GM23248 (cell line): Measurements from ENCODE around the gene ERP27. TPM values are rescaled to one million over a fixed set of nuclear protein-coding genes. Genes with fewer than 3 reads are reported as not detected.

Source experiments
- DNase-seq: peaks from one replicate; pipeline ENCODE4 v3.0.0-alpha.2; 2015
- H2AFZ ChIP-seq: fragments of 200-600 bp; sonication (generic); 2 replicates; pipeline ENCODE4 v1.6.1; 2016; ENCODE audit warnings: antibody characterized with exemption
- H3F3A ChIP-seq: fragments of 200-600 bp; sonication (generic); 2 replicates; pipeline ENCODE4 v1.6.1; 2016; ENCODE audit warnings: mild to moderate bottlenecking, antibody characterized with exemption, mixed run types; ENCODE audit not compliant: insufficient read depth
- H3K27ac ChIP-seq: fragments of 200-600 bp; sonication (generic); 2 replicates; pipeline ENCODE4 v1.5.1; 2016; ENCODE audit warnings: mild to moderate bottlenecking
- H3K27me3 ChIP-seq: fragments of 200-600 bp; sonication (generic); replicated peaks from 2 replicates; pipeline ENCODE4 v1.6.1; 2016; ENCODE audit warnings: mild to moderate bottlenecking; ENCODE audit not compliant: insufficient read depth
- H3K36me3 ChIP-seq: fragments of 200-600 bp; sonication (generic); 2 replicates; pipeline ENCODE4 v1.6.1; 2016; ENCODE audit warnings: low read depth, mild to moderate bottlenecking
- H3K4me1 ChIP-seq: fragments of 200-600 bp; sonication (generic); 2 replicates; pipeline ENCODE4 v1.6.1; 2016; ENCODE audit warnings: mild to moderate bottlenecking; ENCODE audit not compliant: insufficient read depth
- H3K4me2 ChIP-seq: fragments of 200-600 bp; sonication (generic); one replicate; pipeline ENCODE4 v1.6.1; 2016; ENCODE audit warnings: mild to moderate bottlenecking; ENCODE audit not compliant: unreplicated experiment
- H3K4me3 ChIP-seq: fragments of 200-600 bp; sonication (generic); 2 replicates; pipeline ENCODE4 v1.5.1; 2016; ENCODE audit warnings: mild to moderate bottlenecking
- H3K79me2 ChIP-seq: fragments of 200-600 bp; sonication (generic); 2 replicates; pipeline ENCODE4 v1.6.1; 2016; ENCODE audit warnings: mild to moderate bottlenecking; ENCODE audit not compliant: insufficient read depth
- H3K9ac ChIP-seq: fragments of 200-600 bp; sonication (generic); 2 replicates; pipeline ENCODE4 v1.6.1; 2016; ENCODE audit warnings: mild to moderate bottlenecking
- H3K9me2 ChIP-seq: fragments of 200-600 bp; sonication (generic); 2 replicates; pipeline ENCODE4 v1.6.1; 2016; ENCODE audit warnings: mixed run types, mild to moderate bottlenecking, moderate library complexity; ENCODE audit not compliant: insufficient read depth
- H3K9me3 ChIP-seq: fragments of 200-600 bp; sonication (generic); one replicate; pipeline ENCODE4 v1.6.1; 2017; ENCODE audit warnings: low read depth
- H4K20me1 ChIP-seq: fragments of 200-600 bp; sonication (generic); 2 replicates; pipeline ENCODE4 v1.6.0; 2016; ENCODE audit not compliant: insufficient read depth
- EZH2 ChIP-seq: fragments of 200-600 bp; sonication (generic); IDR thresholded peaks from 2 replicates; pipeline ENCODE4 v1.6.1; 2018; ENCODE audit warnings: antibody characterized with exemption, mild to moderate bottlenecking; ENCODE audit not compliant: insufficient read depth, poor library complexity, severe bottlenecking
- EZH2phosphoT487 ChIP-seq: fragments of 200-600 bp; sonication (generic); IDR thresholded peaks from 2 replicates; pipeline ENCODE4 v1.6.1; 2018; ENCODE audit warnings: antibody characterized with exemption, moderate library complexity, mild to moderate bottlenecking, low read depth; ENCODE audit not compliant: insufficient read depth
- WGBS, 2 experiments: methylation state at CpG; one replicate each; pipeline ENCODE4 v1.1.6; 2015 to 2017; ENCODE audit warnings: low lambda C conversion rate in 2 of 2, low coverage in 1 of 2; ENCODE audit errors: missing lambda C conversion rate in 2 of 2; 5-methylcytosine and 5-hydroxymethylcytosine counted together
- in situ Hi-C: fragments of 300-500 bp; cut with MboI; formaldehyde crosslinking; loops from 2 replicates; pipeline ENCODE4 v1.15.0; 2020
- polyA plus RNA-seq: library from polyadenylated mRNA; unstranded; fragments of >200 nt; fragmentation: Nextera tagmentation; extraction: Ambion mirVana; gene quantifications from 2 replicates; pipeline ENCODE4 v1.2.1, GENCODE V29; 2016
- total RNA-seq: library from RNA; depleted of rRNA; stranded (reverse); fragments of >200 nt; shearing (Covaris generic); gene quantifications from 2 replicates; pipeline ENCODE4 v1.2.3, GENCODE V29; 2014

Gene ERP27
- total and polyA plus RNA-seq, 2 experiments from 2014 or later, result not detected

- Histone ChIP-seq H3F3A (no peaks in the 10 kb centered on the region), H3K79me2 (no peaks in the 10 kb centered on the region), H3K9me2 (no peaks in the 10 kb centered on the region), H4K20me1 (no peaks in the 10 kb centered on the region), H3K36me3 (no peaks in the 10 kb centered on the region), H3K27ac (no peak overlapping the region), H3K4me1 (no peaks in the 10 kb centered on the region), H2AFZ (no peak overlapping the region), H3K9me3 (no peaks in the 10 kb centered on the region), H3K4me2 (no peak overlapping the region), H3K9ac (no peak overlapping the region), H3K4me3 (no peak overlapping the region), H3K27me3 (no peaks in the 10 kb centered on the region)
- no peak for TF ChIP-seq EZH2phosphoT487
- TF ChIP-seq EZH2, result no peak
- 88 to 96% methylated on average over 2 of the region's 2 CpGs for WGBS, 2 experiments
- in situ Hi-C loops, result no loop called here
- no peak for DNase-seq
Observed at GRCh38 chr12:14941369-14941768, 3.0 kb upstream of the ERP27 start.

- Histone ChIP-seq H3K27ac (no peak overlapping the region), H4K20me1 (no peaks in the 10 kb centered on the region), H3K4me2 (no peak overlapping the region), H3K36me3 (no peaks in the 10 kb centered on the region), H2AFZ (no peak overlapping the region), H3K9me2 (no peaks in the 10 kb centered on the region), H3K79me2 (no peaks in the 10 kb centered on the region), H3K9me3 (no peaks in the 10 kb centered on the region), H3F3A (no peaks in the 10 kb centered on the region), H3K4me1 (no peaks in the 10 kb centered on the region), H3K27me3 (no peaks in the 10 kb centered on the region), H3K4me3 (no peak overlapping the region), H3K9ac (no peak overlapping the region)
- TF ChIP-seq EZH2, result no peak
- TF ChIP-seq EZH2phosphoT487, result no peak
- no peak for DNase-seq
- WGBS, 2 experiments, result 5 to 19% methylated on average over 1 of the region's 1 CpG
- in situ Hi-C loops, result no loop called here
Observed at GRCh38 chr12:14937689-14938088, 648 bp downstream of the ERP27 start.

- TF ChIP-seq EZH2, result no peak
- no peak for TF ChIP-seq EZH2phosphoT487
- Histone ChIP-seq H4K20me1 (no peaks in the 10 kb centered on the region), H3K4me2 (no peak overlapping the region), H3K9ac (no peak overlapping the region), H2AFZ (no peak overlapping the region), H3K9me2 (no peaks in the 10 kb centered on the region), H3K4me3 (no peak overlapping the region), H3K9me3 (no peaks in the 10 kb centered on the region), H3F3A (no peaks in the 10 kb centered on the region), H3K27me3 (no peaks in the 10 kb centered on the region), H3K4me1 (no peaks in the 10 kb centered on the region), H3K27ac (no peak overlapping the region), H3K36me3 (no peaks in the 10 kb centered on the region), H3K79me2 (no peaks in the 10 kb centered on the region)
- WGBS, 2 experiments, result 85 to 88% methylated on average over 3 of the region's 3 CpGs
- DNase-seq, result no peak
- in situ Hi-C loops, result no loop called here
Observed at GRCh38 chr12:14937014-14937413, 1.3 kb downstream of the ERP27 start.

GRCh38 chr12:14936224-14936861 lies 2.0 kb downstream of the ERP27 start:
- Histone ChIP-seq H3K4me3 (no peak overlapping the region), H3K9ac (no peak overlapping the region), H3K9me2 (no peaks in the 10 kb centered on the region), H2AFZ (no peak overlapping the region), H3F3A (no peaks in the 10 kb centered on the region), H3K79me2 (no peaks in the 10 kb centered on the region), H3K4me2 (no peak overlapping the region), H3K27me3 (no peaks in the 10 kb centered on the region), H4K20me1 (no peaks in the 10 kb centered on the region), H3K9me3 (no peaks in the 10 kb centered on the region), H3K4me1 (no peaks in the 10 kb centered on the region), H3K36me3 (no peaks in the 10 kb centered on the region), H3K27ac (no peak overlapping the region)
- DNase-seq, result peak; percentile 11
- in situ Hi-C loops, result no loop called here
- TF ChIP-seq EZH2phosphoT487, result no peak
- 74 to 78% methylated on average over 6 of the region's 6 CpGs for WGBS, 2 experiments

- no peaks in the 10 kb centered on the region for H3K36me3 ChIP-seq
- H2AFZ ChIP-seq, result no peak overlapping the region
- DNase-seq, result no peak
- H3K4me3 ChIP-seq, result no peak overlapping the region
- TF ChIP-seq EZH2phosphoT487 (no peak), EZH2 (no peak)
- H3K9me2 ChIP-seq, result no peaks in the 10 kb centered on the region
- 62 to 70% methylated on average over 4 of the region's 4 CpGs for WGBS, 2 experiments
- no peaks in the 10 kb centered on the region for H3K79me2 ChIP-seq
- H3K9me3 ChIP-seq, result no peaks in the 10 kb centered on the region
- H3F3A ChIP-seq, result no peaks in the 10 kb centered on the region
- H3K4me2 ChIP-seq, result no peak overlapping the region
- no peak overlapping the region for H3K27ac ChIP-seq
- H3K4me1 ChIP-seq, result no peaks in the 10 kb centered on the region
- H3K9ac ChIP-seq, result no peak overlapping the region
- H3K27me3 ChIP-seq, result no peaks in the 10 kb centered on the region
- in situ Hi-C loops, result no loop called here
- H4K20me1 ChIP-seq, result no peaks in the 10 kb centered on the region
Observed at GRCh38 chr12:14935031-14935430, 3.3 kb downstream of the ERP27 start.
